GM10266 (cell line): ENCODE results near the gene GPR146.
"Not testable (repeated sequence)": the region's sequence is repeated elsewhere in the genome, so short reads cannot be mapped to it uniquely, and the experiment has no call there.

Experiments
- DNase-seq: peaks from one replicate; pipeline ENCODE4 v3.0.0; 2012; ENCODE audit errors: extremely low spot score
- CTCF ChIP-seq: IDR thresholded peaks from 2 replicates; pipeline ENCODE4 v1.5.1; 2012; ENCODE audit warnings: mild to moderate bottlenecking, low read depth; ENCODE audit not compliant: control insufficient read depth, insufficient read depth; ENCODE audit errors: missing control alignments

Gene GPR146

DNA sequence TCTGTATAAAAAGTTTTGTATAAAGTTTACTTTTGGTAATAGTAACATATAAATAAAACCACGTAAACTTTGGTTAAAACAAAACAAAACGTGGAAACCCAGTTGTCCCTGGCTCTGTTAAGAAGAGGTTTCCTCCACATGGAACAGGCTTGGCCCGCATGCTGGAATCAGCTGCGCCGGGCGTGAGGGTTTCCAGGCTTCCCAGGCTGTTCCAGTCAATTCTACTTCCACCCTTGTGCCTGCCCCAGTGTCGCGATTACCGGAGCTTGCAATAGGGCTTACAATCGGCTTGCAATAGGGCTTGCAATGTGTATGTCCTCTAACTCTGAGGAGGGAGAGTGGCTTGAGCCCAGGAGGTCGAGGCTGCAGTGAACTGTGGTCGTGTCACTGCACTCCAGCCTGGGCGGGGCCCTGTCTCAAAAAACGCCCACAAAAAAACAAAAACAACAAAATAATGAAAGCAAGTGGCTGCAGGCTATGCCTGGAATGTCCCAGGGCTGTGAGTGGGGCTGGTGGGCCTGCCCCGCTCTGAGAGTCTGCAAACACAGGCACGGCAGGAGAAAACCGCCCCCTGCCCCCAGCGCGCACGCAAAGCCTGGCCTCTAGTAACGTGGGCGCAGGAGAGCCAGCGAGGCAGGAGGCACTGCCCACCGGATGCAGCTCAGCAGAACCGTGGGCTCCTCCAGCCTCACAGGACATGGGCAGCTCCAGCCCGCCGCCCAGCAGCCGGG lies 45.0 kb upstream of the GPR146 start:
- no peak for TF ChIP-seq CTCF
- no peak for DNase-seq

- DNase-seq, result no peak
- TF ChIP-seq CTCF, result no peak
Measured at GRCh38 chr7:999941-1000935, 44.1 kb upstream of the GPR146 start.

GRCh38 chr7:1001069-1001770 lies 43.1 kb upstream of the GPR146 start:
- DNase-seq, result not testable (repeated sequence)

DNA sequence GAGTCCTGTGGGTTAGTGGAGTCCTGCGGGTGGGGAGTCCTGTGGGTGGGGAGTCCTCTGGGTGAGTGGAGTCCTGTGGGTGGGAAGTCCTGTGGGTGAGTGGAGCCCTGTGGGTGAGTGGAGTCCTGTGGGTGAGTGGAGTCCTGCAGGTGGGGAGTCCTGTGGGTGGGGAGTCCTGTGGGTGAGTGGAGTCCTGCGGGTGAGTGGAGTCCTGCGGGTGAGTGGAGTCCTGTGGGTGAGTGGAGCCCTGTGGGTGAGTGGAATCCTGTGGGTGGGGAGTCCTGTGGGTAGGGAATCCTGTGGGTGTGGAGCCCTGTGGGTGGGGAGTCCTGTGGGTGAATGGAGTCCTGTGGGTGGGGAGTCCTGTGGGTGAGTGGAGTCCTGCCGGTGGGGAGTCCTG lies 42.3 kb upstream of the GPR146 start:
- DNase-seq, result not testable (repeated sequence)

DNA sequence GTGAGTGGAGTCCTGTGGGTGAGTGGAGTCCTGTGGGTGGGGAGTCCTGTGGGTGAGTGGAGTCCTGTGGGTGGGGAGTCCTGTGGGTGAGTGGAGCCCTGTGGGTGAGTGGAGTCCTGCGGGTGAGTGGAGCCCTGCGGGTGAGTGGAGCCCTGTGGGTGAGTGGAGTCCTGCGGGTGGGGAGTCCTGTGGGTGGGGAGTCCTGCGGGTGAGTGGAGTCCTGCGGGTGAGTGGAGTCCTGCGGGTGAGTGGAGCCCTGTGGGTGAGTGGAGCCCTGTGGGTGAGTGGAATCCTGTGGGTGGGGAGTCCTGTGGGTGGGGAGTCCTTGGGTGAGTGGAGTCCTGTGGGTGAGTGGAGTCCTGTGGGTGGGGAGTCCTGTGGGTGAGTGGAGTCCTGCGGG lies 41.9 kb upstream of the GPR146 start:
- DNase-seq, result not testable (repeated sequence)

DNA sequence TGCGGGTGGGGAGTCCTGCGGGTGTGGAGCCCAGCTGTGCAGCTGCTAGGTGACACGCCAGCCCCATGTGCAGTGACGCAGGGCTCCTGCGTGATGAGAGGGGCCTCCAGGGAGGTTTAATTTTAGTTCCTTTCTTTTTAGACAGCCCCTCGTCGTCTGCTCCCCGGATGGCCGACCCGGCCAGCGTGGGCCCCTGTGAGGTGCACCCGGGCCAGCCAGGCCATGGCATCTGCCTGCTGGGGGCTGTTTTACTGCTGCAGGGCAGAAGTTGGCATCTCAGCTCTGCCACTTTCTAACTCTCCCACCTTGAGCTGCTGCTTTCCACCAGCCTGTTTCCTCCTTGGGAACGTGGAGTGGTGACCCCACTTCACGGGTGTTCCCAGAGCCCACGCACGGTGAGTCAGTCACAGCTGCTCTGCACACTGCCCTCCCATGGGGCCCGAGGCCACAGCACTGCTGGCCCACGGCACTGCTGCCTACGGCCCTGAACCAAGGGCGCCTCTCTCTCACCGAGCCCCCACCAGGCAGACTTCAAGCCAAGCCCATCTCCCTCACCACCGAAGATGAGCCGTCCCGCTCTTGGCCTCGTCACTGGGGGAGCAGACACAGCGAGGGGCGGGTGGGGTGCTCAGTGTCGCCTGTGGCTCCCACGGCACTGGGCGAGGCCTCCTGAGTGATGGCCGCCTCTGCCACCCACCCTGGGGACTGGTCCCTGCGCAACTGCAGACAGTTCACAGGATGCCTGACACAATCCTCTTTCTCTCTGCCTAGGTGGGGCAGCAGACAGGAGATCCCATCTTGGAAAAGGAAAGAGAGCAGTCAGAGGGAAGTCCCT lies 40.1 kb upstream of the GPR146 start:
- TF ChIP-seq CTCF, result no peak
- DNase-seq, result peak; percentile 79

GRCh38 chr7:1005303-1005702 lies 39.0 kb upstream of the GPR146 start:
- TF ChIP-seq CTCF, result no peak
- no peak for DNase-seq

- TF ChIP-seq CTCF, result no peak
- no peak for DNase-seq
Measured at GRCh38 chr7:1007901-1008300, 36.4 kb upstream of the GPR146 start.
